ENCODE measurements around the gene BEX4. TPM values are rescaled to one million over a fixed set of nuclear protein-coding genes. Genes with fewer than 3 reads are reported as not detected.
A peak's percentile ranks its signal among the peaks of the same experiment; 100 is the strongest.

The BEX4 gene
- total RNA-seq, 1 donor, result 7.9 TPM

DNA sequence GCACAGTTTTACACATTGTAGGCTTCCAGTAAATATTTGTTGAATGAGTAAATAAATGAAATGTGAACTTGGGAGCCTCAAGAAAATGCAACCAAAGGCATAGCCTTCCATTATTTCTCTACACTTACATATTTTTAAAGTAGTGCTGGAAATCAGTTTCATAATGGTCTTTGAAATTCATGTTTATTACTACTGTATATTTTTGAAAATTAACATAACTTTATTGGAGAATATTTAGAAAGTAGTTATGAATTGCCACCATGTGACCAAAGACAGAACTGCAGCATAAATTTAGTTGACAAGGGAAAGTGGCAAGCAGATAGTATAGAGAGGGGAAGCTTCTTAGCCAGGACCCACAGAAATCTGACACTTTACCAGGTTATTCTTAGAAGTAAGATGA is 33.6 kb downstream of the BEX4 start:
- DNase-seq (ENCODE audit: low read depth), result peak; percentile 47
- no peak overlapping the region for H3K4me3 ChIP-seq (ENCODE audit: low read depth, low read length)
- TF ChIP-seq, protein P1, sequence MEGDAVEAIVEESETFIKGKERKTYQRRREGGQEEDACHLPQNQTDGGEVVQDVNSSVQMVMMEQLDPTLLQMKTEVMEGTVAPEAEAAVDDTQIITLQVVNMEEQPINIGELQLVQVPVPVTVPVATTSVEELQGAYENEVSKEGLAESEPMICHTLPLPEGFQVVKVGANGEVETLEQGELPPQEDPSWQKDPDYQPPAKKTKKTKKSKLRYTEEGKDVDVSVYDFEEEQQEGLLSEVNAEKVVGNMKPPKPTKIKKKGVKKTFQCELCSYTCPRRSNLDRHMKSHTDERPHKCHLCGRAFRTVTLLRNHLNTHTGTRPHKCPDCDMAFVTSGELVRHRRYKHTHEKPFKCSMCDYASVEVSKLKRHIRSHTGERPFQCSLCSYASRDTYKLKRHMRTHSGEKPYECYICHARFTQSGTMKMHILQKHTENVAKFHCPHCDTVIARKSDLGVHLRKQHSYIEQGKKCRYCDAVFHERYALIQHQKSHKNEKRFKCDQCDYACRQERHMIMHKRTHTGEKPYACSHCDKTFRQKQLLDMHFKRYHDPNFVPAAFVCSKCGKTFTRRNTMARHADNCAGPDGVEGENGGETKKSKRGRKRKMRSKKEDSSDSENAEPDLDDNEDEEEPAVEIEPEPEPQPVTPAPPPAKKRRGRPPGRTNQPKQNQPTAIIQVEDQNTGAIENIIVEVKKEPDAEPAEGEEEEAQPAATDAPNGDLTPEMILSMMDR (IDR thresholded peaks at IDR 0.05; ENCODE audit: insufficient read depth, low read length), result peak; percentile 60

DNA sequence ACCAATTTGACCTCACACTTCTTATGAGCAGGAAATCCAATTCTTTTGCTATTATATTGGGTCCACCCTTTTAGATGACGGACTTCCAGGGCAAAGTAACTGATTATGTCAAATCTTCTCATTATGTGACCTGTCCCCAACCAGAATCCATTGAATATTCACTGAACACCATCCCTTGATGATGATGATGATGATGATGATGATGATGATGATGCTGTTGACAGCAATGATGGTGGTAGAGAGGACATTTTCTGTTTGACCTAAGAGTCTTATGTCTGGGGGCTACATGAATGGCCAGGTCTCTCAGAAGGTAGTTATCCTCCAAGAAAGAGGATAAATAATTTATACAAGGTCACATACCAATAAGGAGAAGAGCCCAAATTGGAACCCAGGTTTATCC is 34.9 kb downstream of the BEX4 start:
- DNase-seq (ENCODE audit: low read depth), result no peak
- no peak overlapping the region for H3K4me3 ChIP-seq (ENCODE audit: low read depth, low read length)
- TF ChIP-seq, protein P1 (IDR thresholded peaks at IDR 0.05; ENCODE audit: insufficient read depth, low read length), result no peak

DNA sequence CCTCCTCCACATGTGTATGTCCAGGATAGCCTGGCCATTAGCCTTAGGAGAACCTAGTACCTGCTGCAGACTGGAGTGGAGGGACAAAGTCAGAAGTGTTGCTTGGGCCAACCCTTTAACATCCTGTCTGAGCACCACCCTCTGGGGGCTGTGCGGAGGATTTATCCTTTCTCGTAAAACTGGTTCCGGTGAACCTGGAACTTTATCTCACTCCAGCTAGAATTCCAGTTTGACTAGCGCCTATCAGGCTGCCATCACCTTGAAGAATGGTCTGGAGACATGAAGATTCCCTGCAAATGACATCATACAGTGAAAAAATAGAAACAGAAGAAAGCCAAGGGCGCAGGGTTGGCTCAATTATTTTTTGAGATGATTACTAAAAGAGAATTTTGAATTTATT is 36.1 kb downstream of the BEX4 start:
- TF ChIP-seq, protein P1 (IDR thresholded peaks at IDR 0.05; ENCODE audit: insufficient read depth, low read length), result no peak
- no peak overlapping the region for H3K4me3 ChIP-seq (ENCODE audit: low read depth, low read length)
- DNase-seq (ENCODE audit: low read depth), result no peak

DNA sequence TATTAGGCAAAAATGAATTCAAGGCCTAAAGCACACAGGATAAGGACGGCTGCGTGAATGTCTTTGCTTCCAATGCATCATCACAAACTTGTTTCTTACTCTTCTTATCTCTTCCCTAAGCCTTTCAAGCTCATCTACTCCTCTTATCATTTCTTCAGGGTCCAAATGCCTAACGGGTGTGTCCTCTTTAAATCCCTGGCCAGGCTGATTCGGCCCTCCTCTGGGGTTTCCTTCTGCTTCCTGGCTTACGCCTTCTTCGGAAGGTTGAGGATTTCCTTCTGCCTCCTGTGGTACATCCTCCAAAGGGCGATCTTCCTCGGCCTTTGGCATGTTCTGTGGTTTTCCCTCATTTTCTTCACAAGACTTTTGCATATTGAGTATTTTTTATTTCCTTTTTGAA is 38.7 kb downstream of the BEX4 start:
- H3K4me3 ChIP-seq (ENCODE audit: low read depth, low read length), result peak overlapping the region; percentile 81
- peak; percentile 32 for DNase-seq (ENCODE audit: low read depth)
- TF ChIP-seq, protein P1 (IDR thresholded peaks at IDR 0.05; ENCODE audit: insufficient read depth, low read length), result no peak

DNA sequence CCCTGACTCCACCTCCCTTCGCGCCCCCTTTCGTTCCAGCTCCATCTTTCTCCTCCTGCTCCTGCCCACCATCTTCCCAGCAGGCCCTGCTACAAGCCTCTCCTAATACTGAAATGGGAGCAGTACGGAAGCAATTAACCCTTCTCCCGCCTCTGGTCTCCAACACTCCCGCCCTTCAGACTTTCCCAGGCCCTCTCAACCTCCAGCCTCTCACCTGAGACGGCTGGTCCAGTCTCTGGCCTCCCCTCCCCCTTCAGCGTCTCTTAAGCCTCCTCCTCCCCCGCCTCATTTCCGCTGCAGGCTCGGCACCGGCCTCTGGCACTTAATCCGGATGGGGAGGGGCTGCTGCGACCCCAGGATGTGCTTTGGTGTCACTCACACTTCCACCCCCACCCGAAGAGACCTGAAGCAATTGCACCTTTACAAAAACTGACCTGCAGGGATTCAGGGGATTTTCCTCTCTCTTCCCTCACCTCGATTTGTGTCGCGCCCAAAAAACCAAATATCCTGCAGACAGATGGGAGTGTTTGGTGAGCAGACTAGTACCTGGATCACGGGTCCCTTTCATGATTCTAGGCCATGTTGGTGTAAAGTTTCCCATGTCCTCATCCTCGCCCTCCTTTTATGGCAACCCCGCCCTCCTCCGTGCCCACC is 39.4 kb downstream of the BEX4 start:
- DNase-seq (ENCODE audit: low read depth), result peak; percentile 43
- TF ChIP-seq, protein P1 (IDR thresholded peaks at IDR 0.05; ENCODE audit: insufficient read depth, low read length), result no peak
- peak overlapping the region; percentile 81 for H3K4me3 ChIP-seq (ENCODE audit: low read depth, low read length)

DNA sequence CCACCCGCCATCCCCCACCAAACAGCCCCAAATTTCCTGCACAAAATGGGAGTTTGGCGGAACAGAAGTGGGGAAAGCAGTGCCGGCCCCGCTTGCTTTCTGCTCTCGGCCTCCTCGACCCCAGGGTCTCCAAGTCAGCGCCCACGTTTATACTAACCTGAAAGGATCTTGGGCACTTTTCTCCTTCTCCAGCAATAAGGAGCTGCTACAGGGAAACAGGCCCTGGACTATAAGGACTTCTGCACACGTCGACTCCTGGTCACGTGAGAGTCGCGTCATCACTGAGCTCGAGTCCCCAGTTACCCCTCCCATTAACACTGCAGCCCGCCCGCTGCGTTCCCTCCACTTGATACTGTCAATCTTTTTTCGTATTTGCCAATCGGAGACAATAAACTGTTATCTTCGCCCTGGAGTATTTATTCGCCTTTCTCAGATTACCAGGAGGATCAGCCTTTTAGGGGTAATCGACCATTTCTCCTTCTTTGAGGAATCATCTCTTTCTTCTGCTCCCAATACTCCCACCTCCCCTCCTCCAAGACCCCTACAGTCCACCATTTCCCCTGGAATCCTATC is 40.1 kb downstream of the BEX4 start, which contains the start of gene TCEAL8:
Gene TCEAL8 (minus strand): TSS at position 235 of the 573 bp plus-strand sequence. CDS start 1,176 bp downstream, outside the sequence.
- TF ChIP-seq, protein P1 (IDR thresholded peaks at IDR 0.05; ENCODE audit: insufficient read depth, low read length), result no peak
- peak; percentile 75 for DNase-seq (ENCODE audit: low read depth)
- peak within 1 kb of the TSS; percentile 81 for H3K4me3 ChIP-seq (ENCODE audit: low read depth, low read length)

Data from fibroblast of the aortic adventitia (primary cell).